Spleen (tissue), 11 donors: Measurements from ENCODE around the gene PLA2G6. TPM values are rescaled to one million over a fixed set of nuclear protein-coding genes. Genes with fewer than 3 reads are reported as not detected.

Source experiments
- DNase-seq: peaks from one replicate; pipeline ENCODE4 v3.0.0-alpha.2; 2020
- H3K27ac ChIP-seq, 8 donors: fragments of 200-600 bp; sonication (generic) in 7 of 8; 1 replicate in 4 of 8; 2 replicates in 4 of 8; pipeline versions ENCODE4 v1.5.0 to v1.8.0; 2016 to 2021; ENCODE audit warnings: inconsistent platforms in 4 of 8, mild to moderate bottlenecking in 4 of 8, moderate library complexity in 1 of 8
- H3K27me3 ChIP-seq, 7 donors: fragments of 200-600 bp; sonication (generic) in 6 of 7; replicated peaks in 1 of 7; 1 replicate in 4 of 7; 2 replicates in 3 of 7; pipeline versions ENCODE4 v1.5.0 to v1.8.0; 2016 to 2021; ENCODE audit warnings: inconsistent platforms in 3 of 7, mild to moderate bottlenecking in 1 of 7
- H3K36me3 ChIP-seq, 6 donors: fragments of 200-600 bp; sonication (generic) in 5 of 6; 1 replicate in 4 of 6; 2 replicates in 2 of 6; pipeline versions ENCODE4 v1.5.0 to v1.8.0; 2016 to 2021; ENCODE audit warnings: inconsistent platforms in 2 of 6
- H3K4me1 ChIP-seq, 6 donors: fragments of 200-600 bp; sonication (generic) in 5 of 6; 1 replicate in 3 of 6; 2 replicates in 3 of 6; pipeline versions ENCODE4 v1.5.0 to v1.8.0; 2016 to 2021; ENCODE audit warnings: inconsistent platforms in 3 of 6
- H3K4me3 ChIP-seq, 8 donors: fragments of 200-600 bp; sonication (generic) in 7 of 8; 1 replicate in 4 of 8; 2 replicates in 4 of 8; pipeline versions ENCODE4 v1.5.0 to v1.8.0; 2016 to 2021; ENCODE audit warnings: inconsistent platforms in 4 of 8, mild to moderate bottlenecking in 4 of 8, moderate library complexity in 2 of 8
- H3K9me3 ChIP-seq, 8 donors: fragments of 200-600 bp; sonication (generic) in 7 of 8; 1 replicate in 4 of 8; 2 replicates in 4 of 8; pipeline versions ENCODE4 v1.5.0 to v1.8.0; 2016 to 2021; ENCODE audit warnings: inconsistent platforms in 4 of 8
- CTCF ChIP-seq, 11 experiments: fragments of 200-600 bp in 7 of 11; fragments of 450-650 bp in 4 of 11; sonication (generic) in 4 of 11; IDR thresholded peaks in 8 of 11; conservative IDR thresholded peaks in 3 of 11; 1 replicate in 7 of 11; 2 replicates in 4 of 11; pipeline versions ENCODE4 v1.4.0 to v1.8.0; 2016 to 2021; ENCODE audit warnings: antibody characterized with exemption in 11 of 11, inconsistent platforms in 4 of 11, mild to moderate bottlenecking in 1 of 11
- POLR2A ChIP-seq, 3 donors: fragments of 450-650 bp; IDR thresholded peaks; one replicate each; pipeline ENCODE4 v1.5.1; 2017; ENCODE audit warnings: antibody characterized with exemption in 3 of 3, mild to moderate bottlenecking in 1 of 3
- POLR2AphosphoS5 ChIP-seq, 3 donors: sonication (generic); formaldehyde crosslinking; IDR thresholded peaks; one replicate each; pipeline ENCODE4 v1.5.1; 2017; ENCODE audit warnings: antibody characterized with exemption in 3 of 3
- WGBS, 5 donors: extraction: QIAGEN DNeasy Blood & Tissue Kit in 3 of 5; methylation state at CpG; one replicate each; pipeline versions ENCODE4 v1.1.5 to v1.1.7; 2013 to 2018; 5-methylcytosine and 5-hydroxymethylcytosine counted together
- intact Hi-C: fragments of 100-400 bp; cut with DNase I; formaldehyde crosslinking; loops from one replicate; pipeline ENCODE4 v1.15.0; 2023; ENCODE audit warnings: low total_unique reads
- polyA plus RNA-seq, 3 donors: library from polyadenylated mRNA; stranded (reverse); fragments of 200-250 nt; gene quantifications; one replicate each; pipeline ENCODE4 v1.2.1, GENCODE V29; 2013
- total RNA-seq, 7 donors: library from RNA; depleted of rRNA in 3 of 7; stranded (reverse); fragments of >200 nt in 3 of 7; fragmentation: NEBNext Ultra II Directional in 4 of 7; extraction: Animal tissue kit (Norgen Biotek cat#: 25700) in 4 of 7; gene quantifications; one replicate each; pipeline versions ENCODE4 v1.1.0 to v1.2.1, GENCODE V29; 2016 to 2021
- donor health status: healthy with polysubstance abuse.
- donor health status: DM: no; HTN: no; CAD: no; lungs with moderate emphysema.
- donor health status: DM: no; HTN: no; CAD: no.
- donor health status: Bipolar disorder and iron deficiency.
- donor health status: healthy.
- donor health status: DM: no; HTN: no; CAD: no.
- donor health status: DM: yes; HTN: yes; CAD: no.

Gene PLA2G6
- total and polyA plus RNA-seq, 10 donors = 18.1 to 60.9 (median 55.8) TPM

GRCh38 chr22:38086001-38086845, 95.4 kb downstream of the PLA2G6 start:
- H3K36me3 ChIP-seq = peaks cover 0 to 9% (median 0%) of the 10 kb centered on the region in 6 donors
- H3K4me3 ChIP-seq = no peak overlapping the region
- H3K9me3 ChIP-seq = no peaks in the 10 kb centered on the region
- no peak overlapping the region for H3K27ac ChIP-seq
- peaks cover 3 to 55% (median 38%) of the 10 kb centered on the region in 7 donors for H3K27me3 ChIP-seq
- intact Hi-C loops = no loop called here
- TF ChIP-seq CTCF (IDR thresholded peaks at IDR 0.05 in 8 of 11, conservative IDR thresholded peaks at IDR 0.05 in 3 of 11) (no peak), POLR2A (IDR thresholded peaks at IDR 0.05) (no peak), POLR2AphosphoS5 (IDR thresholded peaks at IDR 0.05) (no peak)
- H3K4me1 ChIP-seq = peaks cover 11 to 35% (median 24%) of the 10 kb centered on the region in 6 donors
- DNase-seq = no peak
- 84 to 95% (median 92%) methylated on average over 6 to 25 of the region's 25 CpGs for WGBS, 5 donors

GRCh38 chr22:38085501-38085900, 96.1 kb downstream of the PLA2G6 start:
- H3K27me3 ChIP-seq = peaks cover 3 to 62% (median 44%) of the 10 kb centered on the region in 7 donors
- no peaks in the 10 kb centered on the region for H3K9me3 ChIP-seq
- H3K4me3 ChIP-seq = no peak overlapping the region
- 64 to 86% (median 72%) methylated on average over 5 of the region's 5 CpGs for WGBS, 5 donors
- DNase-seq = no peak
- intact Hi-C loops = no loop called here
- peaks cover 0 to 9% (median 0%) of the 10 kb centered on the region in 6 donors for H3K36me3 ChIP-seq
- peaks cover 11 to 42% (median 31%) of the 10 kb centered on the region in 6 donors for H3K4me1 ChIP-seq
- no peak overlapping the region for H3K27ac ChIP-seq
- no peak for TF ChIP-seq POLR2A (IDR thresholded peaks at IDR 0.05)
- TF ChIP-seq CTCF (IDR thresholded peaks at IDR 0.05 in 8 of 11, conservative IDR thresholded peaks at IDR 0.05 in 3 of 11) = no peak
- TF ChIP-seq POLR2AphosphoS5 (IDR thresholded peaks at IDR 0.05) = no peak

DNA sequence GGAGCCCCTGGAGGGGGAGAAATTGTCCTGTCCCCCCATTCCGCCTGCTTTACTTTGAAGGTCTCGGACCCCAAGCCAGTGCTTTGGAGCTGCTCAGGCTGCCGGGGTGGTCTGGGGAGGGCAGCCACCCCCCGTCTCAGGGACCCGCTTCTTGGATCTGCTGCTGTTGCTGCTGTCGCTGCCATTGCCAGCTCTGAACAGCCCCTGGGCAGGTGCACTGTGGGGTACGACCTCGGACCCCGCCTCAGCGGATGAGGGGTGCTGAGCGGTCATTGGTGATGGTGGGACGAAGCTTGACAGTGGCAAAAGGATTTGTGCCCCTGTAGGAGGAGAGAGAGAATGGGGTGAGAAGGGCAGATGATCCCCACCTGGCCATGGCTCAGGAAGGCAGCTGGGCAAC, 96.6 kb downstream of the PLA2G6 start:
- Histone ChIP-seq H3K27ac (no peak overlapping the region), H3K4me3 (no peak overlapping the region), H3K27me3 (peaks cover 3 to 67% (median 44%) of the 10 kb centered on the region in 7 donors), H3K4me1 (peaks cover 11 to 44% (median 31%) of the 10 kb centered on the region in 6 donors), H3K36me3 (peaks cover 0 to 9% (median 0%) of the 10 kb centered on the region in 6 donors), H3K9me3 (no peaks in the 10 kb centered on the region)
- no peak for DNase-seq
- intact Hi-C loops = no loop called here
- WGBS, 5 donors = 90 to 96% (median 95%) methylated on average over 12 of the region's 12 CpGs
- TF ChIP-seq POLR2AphosphoS5 (IDR thresholded peaks at IDR 0.05) = no peak

DNA sequence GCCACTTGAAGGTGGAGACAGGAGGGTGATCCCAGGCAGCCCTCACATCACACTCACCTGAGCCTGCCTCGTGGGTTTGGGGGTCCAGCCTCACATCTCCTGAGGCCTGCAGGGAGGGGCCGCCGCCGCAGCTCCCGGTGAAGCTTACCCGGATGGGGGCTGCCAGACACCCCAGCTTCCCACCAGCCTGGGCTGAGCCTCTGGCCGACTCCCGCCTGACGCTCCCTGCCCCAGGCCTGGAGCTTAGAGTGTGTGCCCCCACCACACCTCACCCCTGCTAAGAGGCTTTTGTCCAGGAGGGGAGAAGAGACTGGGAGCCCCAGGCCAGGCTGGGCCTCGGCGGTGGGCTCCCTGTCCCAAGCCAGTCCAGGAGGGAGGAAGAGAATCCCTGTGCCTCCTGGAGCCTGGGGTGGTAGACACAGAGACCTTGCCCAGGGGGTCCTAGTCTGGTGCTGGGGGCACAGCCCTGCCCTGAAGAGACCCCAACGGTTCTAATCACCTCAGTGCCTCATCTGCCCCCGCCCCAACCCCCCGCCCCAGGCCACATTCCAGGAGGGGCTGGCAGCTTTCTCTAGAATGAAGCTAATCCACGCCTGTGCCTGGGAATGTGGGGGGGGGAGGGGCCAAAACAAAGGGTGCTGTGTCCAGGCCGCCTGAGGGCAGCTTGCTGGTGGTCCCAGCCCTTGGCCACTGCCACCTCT, 97.5 kb downstream of the PLA2G6 start, which contains the start of gene SLC16A8:
Gene SLC16A8 (minus strand): TSS at position 254 of the 701 bp plus-strand sequence. CDS start 1,311 bp downstream, outside the sequence.
- peaks cover 11 to 39% (median 31%) of the 10 kb centered on the region in 6 donors for H3K4me1 ChIP-seq
- peaks cover 3 to 59% (median 36%) of the 10 kb centered on the region in 7 donors for H3K27me3 ChIP-seq
- intact Hi-C loops = no loop called here
- WGBS, 5 donors = 78 to 91% (median 87%) methylated on average over 12 to 16 of the region's 16 CpGs
- H3K27ac ChIP-seq = no peak within 1 kb of the TSS
- H3K36me3 ChIP-seq = peaks cover 0 to 9% (median 0%) of the 10 kb centered on the region in 6 donors
- no peak within 1 kb of the TSS for H3K4me3 ChIP-seq
- TF ChIP-seq POLR2A (IDR thresholded peaks at IDR 0.05) (no peak), POLR2AphosphoS5 (IDR thresholded peaks at IDR 0.05) (no peak), CTCF (IDR thresholded peaks at IDR 0.05 in 8 of 11, conservative IDR thresholded peaks at IDR 0.05 in 3 of 11) (no peak)
- no peaks in the 10 kb centered on the region for H3K9me3 ChIP-seq
- peak; percentile 63 for DNase-seq
